H9 (cell line): ENCODE measurements around the gene ANKUB1. TPM values are rescaled to one million over a fixed set of nuclear protein-coding genes. Genes with fewer than 3 reads are reported as not detected.

ENCODE experiments used
- DNase-seq: peaks from one replicate; pipeline ENCODE4 v3.0.0-alpha.2; 2017
- H2AFZ ChIP-seq: one replicate; pipeline ENCODE4 v1.6.1; 2013; ENCODE audit warnings: mild to moderate bottlenecking, low read length, control low read depth, moderate library complexity
- H2AK5ac ChIP-seq: 2 replicates; pipeline ENCODE4 v1.6.1; 2013; ENCODE audit warnings: low read length, control low read depth, mixed read lengths; ENCODE audit not compliant: insufficient read length
- H2BK120ac ChIP-seq: one replicate; pipeline ENCODE4 v1.6.1; 2013; ENCODE audit warnings: low read depth, mild to moderate bottlenecking, low read length, control low read depth, inconsistent platforms; ENCODE audit not compliant: poor library complexity, severe bottlenecking
- H2BK12ac ChIP-seq: 2 replicates; pipeline ENCODE4 v1.6.1; 2013; ENCODE audit warnings: low read length, control low read depth, mixed read lengths, low read depth; ENCODE audit not compliant: insufficient read length
- H2BK15ac ChIP-seq: 2 replicates; pipeline ENCODE4 v1.6.1; 2013; ENCODE audit warnings: low read depth, low read length, control low read depth
- H2BK20ac ChIP-seq: one replicate; pipeline ENCODE4 v1.6.1; 2013; ENCODE audit warnings: low read depth, mild to moderate bottlenecking, low read length, control low read depth, inconsistent platforms; ENCODE audit not compliant: poor library complexity, severe bottlenecking
- H2BK5ac ChIP-seq: 2 replicates; pipeline ENCODE4 v1.6.1; 2013; ENCODE audit warnings: low read length, control low read depth, mixed read lengths; ENCODE audit not compliant: insufficient read length
- H3K14ac ChIP-seq: 2 replicates; pipeline ENCODE4 v1.6.1; 2013; ENCODE audit warnings: low read length, control low read depth; ENCODE audit not compliant: insufficient read depth
- H3K18ac ChIP-seq: 2 replicates; pipeline ENCODE4 v1.6.1; 2013; ENCODE audit warnings: low read depth, mild to moderate bottlenecking, mixed read lengths, low read length, control low read depth; ENCODE audit not compliant: insufficient read length
- H3K23ac ChIP-seq: 2 replicates; pipeline ENCODE4 v1.6.1; 2013; ENCODE audit warnings: low read length, control low read depth, mixed read lengths, low read depth; ENCODE audit not compliant: insufficient read length
- H3K23me2 ChIP-seq: 2 replicates; pipeline ENCODE4 v1.6.1; 2013; ENCODE audit warnings: low read depth, mild to moderate bottlenecking, mixed read lengths, low read length, control low read depth; ENCODE audit not compliant: insufficient read length, poor library complexity, severe bottlenecking
- H3K27ac ChIP-seq: 2 replicates; pipeline ENCODE4 v1.5.1; 2013; ENCODE audit warnings: low read length, control low read depth, mixed read lengths, low read depth; ENCODE audit not compliant: insufficient read length
- H3K27me3 ChIP-seq: 2 replicates; pipeline ENCODE4 v1.6.1; 2013; ENCODE audit warnings: low read length, control low read depth, inconsistent platforms; ENCODE audit not compliant: insufficient read depth
- H3K4ac ChIP-seq: 2 replicates; pipeline ENCODE4 v1.6.1; 2013; ENCODE audit warnings: low read depth, mild to moderate bottlenecking, control low read depth, inconsistent platforms, low read length, moderate library complexity
- H3K4me1 ChIP-seq: 2 replicates; pipeline ENCODE4 v1.6.1; 2013; ENCODE audit warnings: low read length, control low read depth, inconsistent platforms; ENCODE audit not compliant: insufficient read depth
- H3K4me2 ChIP-seq: 2 replicates; pipeline ENCODE4 v1.6.1; 2013; ENCODE audit warnings: low read length, control low read depth, mixed read lengths; ENCODE audit not compliant: insufficient read length, insufficient read depth
- H3K56ac ChIP-seq: 2 replicates; pipeline ENCODE4 v1.6.1; 2013; ENCODE audit warnings: low read depth, mild to moderate bottlenecking, mixed read lengths, low read length, control low read depth; ENCODE audit not compliant: insufficient read length
- H3K79me1 ChIP-seq: 2 replicates; pipeline ENCODE4 v1.6.1; 2013; ENCODE audit warnings: low read depth, mild to moderate bottlenecking, moderate library complexity, low read length, control low read depth, inconsistent platforms; ENCODE audit not compliant: insufficient read depth, poor library complexity, severe bottlenecking
- H3K79me2 ChIP-seq: 2 replicates; pipeline ENCODE4 v1.6.1; 2013; ENCODE audit warnings: low read length, control low read depth, inconsistent platforms; ENCODE audit not compliant: insufficient read depth
- H3K9ac ChIP-seq: 2 replicates; pipeline ENCODE4 v1.6.1; 2013; ENCODE audit warnings: low read length, control low read depth, mixed read lengths; ENCODE audit not compliant: insufficient read length; ENCODE audit errors: extremely low read depth
- H3K9me3 ChIP-seq: one replicate; pipeline ENCODE4 v1.6.1; 2013; ENCODE audit warnings: low read depth, low read length, inconsistent platforms; ENCODE audit not compliant: control insufficient read depth
- H3T11ph ChIP-seq: one replicate; pipeline ENCODE4 v1.6.1; 2013; ENCODE audit warnings: mild to moderate bottlenecking, low read length, control low read depth, inconsistent platforms
- H4K20me1 ChIP-seq: one replicate; pipeline ENCODE4 v1.6.1; 2013; ENCODE audit not compliant: control insufficient read depth, insufficient read length, insufficient read depth
- H4K5ac ChIP-seq: 2 replicates; pipeline ENCODE4 v1.6.1; 2013; ENCODE audit warnings: low read depth, mild to moderate bottlenecking, mixed read lengths, low read length, control low read depth; ENCODE audit not compliant: insufficient read length
- H4K8ac ChIP-seq: replicated peaks from 2 replicates; pipeline ENCODE4 v1.6.1; 2013; ENCODE audit warnings: low read length, control low read depth, mixed read lengths, low read depth; ENCODE audit not compliant: insufficient read length
- H4K91ac ChIP-seq: 2 replicates; pipeline ENCODE4 v1.6.1; 2013; ENCODE audit warnings: low read depth, mild to moderate bottlenecking, moderate library complexity, mixed read lengths, low read length, control low read depth; ENCODE audit not compliant: insufficient read length
- H3K27ac Mint-ChIP-seq, 3 experiments: 2 replicates in 2 of 3; 3 replicates in 1 of 3; pipeline ENCODE4 v1.8.0; 2020 to 2021; ENCODE audit warnings: mixed read lengths in 3 of 3, mild to moderate bottlenecking in 1 of 3, moderate library complexity in 1 of 3
- H3K27me3 Mint-ChIP-seq: 2 replicates; pipeline ENCODE4 v1.8.0; 2021; ENCODE audit warnings: low read depth, mild to moderate bottlenecking, moderate library complexity, mixed read lengths
- H3K36me3 Mint-ChIP-seq, 3 experiments: 2 replicates in 2 of 3; 3 replicates in 1 of 3; pipeline ENCODE4 v1.8.0; 2020 to 2021; ENCODE audit warnings: low read depth in 3 of 3, mixed read lengths in 3 of 3; ENCODE audit not compliant: insufficient read depth in 1 of 3
- H3K4me1 Mint-ChIP-seq, 2 experiments: 2 replicates each; pipeline ENCODE4 v1.8.0; 2020; ENCODE audit warnings: mixed read lengths in 2 of 2
- H3K4me3 Mint-ChIP-seq, 2 experiments: 2 replicates in 1 of 2; 3 replicates in 1 of 2; pipeline ENCODE4 v1.8.0; 2020 to 2021; ENCODE audit warnings: mild to moderate bottlenecking in 2 of 2, mixed read lengths in 2 of 2, moderate library complexity in 1 of 2
- H3K9me3 Mint-ChIP-seq, 2 experiments: 2 replicates in 1 of 2; 3 replicates in 1 of 2; pipeline ENCODE4 v1.8.0; 2020; ENCODE audit warnings: mild to moderate bottlenecking in 2 of 2, mixed read lengths in 2 of 2, moderate library complexity in 1 of 2
- WGBS: extraction: QIAGEN DNeasy Blood & Tissue Kit; methylation state at CpG from one replicate; pipeline ENCODE4 v1.1.7; 2013; ENCODE audit warnings: missing lambda C conversion rate, low lambda C conversion rate, mixed read lengths; ENCODE audit not compliant: insufficient read length; ENCODE audit errors: extremely low coverage; 5-methylcytosine and 5-hydroxymethylcytosine counted together
- total RNA-seq: library from RNA; stranded (reverse); gene quantifications from 2 replicates; pipeline ENCODE4 v1.2.1, GENCODE V29; 2021
- TF ChIP-seq, protein P1 (sequence below): fragments of 200-600 bp; sonication (generic); conservative IDR thresholded peaks from 3 replicates; pipeline ENCODE4 v1.8.0; 2021; ENCODE audit warnings: antibody characterized with exemption, mild to moderate bottlenecking

Gene ANKUB1
- total RNA-seq, 1 experiment from 2014 or later = not detected

DNA sequence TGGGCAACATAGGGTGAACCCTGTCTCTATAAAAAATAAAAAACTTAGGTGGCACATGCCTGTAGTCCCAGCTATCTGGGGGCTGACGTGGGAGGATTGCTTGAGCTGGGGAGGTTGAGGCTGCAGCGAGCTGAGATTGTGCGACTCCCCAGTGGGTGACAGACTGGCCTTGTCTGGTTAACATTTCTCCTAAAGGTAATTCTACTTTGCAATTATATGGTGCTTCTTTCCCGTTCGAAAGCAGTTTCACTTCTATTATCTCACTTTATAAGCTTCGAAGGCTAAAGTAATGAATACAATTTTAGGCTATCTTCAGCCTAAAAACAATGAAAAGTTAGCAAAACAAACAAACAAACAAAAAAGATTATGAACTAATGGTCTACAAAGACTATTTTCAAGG is 75.4 kb downstream of the ANKUB1 start:
- H4K8ac ChIP-seq = no peak overlapping the region
- H3K9ac ChIP-seq = no peak overlapping the region
- TF ChIP-seq, protein P1, sequence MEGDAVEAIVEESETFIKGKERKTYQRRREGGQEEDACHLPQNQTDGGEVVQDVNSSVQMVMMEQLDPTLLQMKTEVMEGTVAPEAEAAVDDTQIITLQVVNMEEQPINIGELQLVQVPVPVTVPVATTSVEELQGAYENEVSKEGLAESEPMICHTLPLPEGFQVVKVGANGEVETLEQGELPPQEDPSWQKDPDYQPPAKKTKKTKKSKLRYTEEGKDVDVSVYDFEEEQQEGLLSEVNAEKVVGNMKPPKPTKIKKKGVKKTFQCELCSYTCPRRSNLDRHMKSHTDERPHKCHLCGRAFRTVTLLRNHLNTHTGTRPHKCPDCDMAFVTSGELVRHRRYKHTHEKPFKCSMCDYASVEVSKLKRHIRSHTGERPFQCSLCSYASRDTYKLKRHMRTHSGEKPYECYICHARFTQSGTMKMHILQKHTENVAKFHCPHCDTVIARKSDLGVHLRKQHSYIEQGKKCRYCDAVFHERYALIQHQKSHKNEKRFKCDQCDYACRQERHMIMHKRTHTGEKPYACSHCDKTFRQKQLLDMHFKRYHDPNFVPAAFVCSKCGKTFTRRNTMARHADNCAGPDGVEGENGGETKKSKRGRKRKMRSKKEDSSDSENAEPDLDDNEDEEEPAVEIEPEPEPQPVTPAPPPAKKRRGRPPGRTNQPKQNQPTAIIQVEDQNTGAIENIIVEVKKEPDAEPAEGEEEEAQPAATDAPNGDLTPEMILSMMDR = no peak
- H2BK5ac ChIP-seq = no peak overlapping the region
- no peak overlapping the region for H4K91ac ChIP-seq
- Mint-ChIP-seq H3K27me3 (no peaks in the 10 kb centered on the region), H3K36me3 (peaks cover 3 to 17% (median 13%) of the 10 kb centered on the region in 3 experiments; a peak in 5 of 7 replicates), H3K4me3 (no peak overlapping the region), H3K4me1 (peaks cover 4% of the 10 kb centered on the region in 2 experiments), H3K27ac (no peak overlapping the region), H3K9me3 (peaks cover 19 to 28% of the 10 kb centered on the region in 2 experiments)
- H2BK120ac ChIP-seq = no peak overlapping the region
- H3K14ac ChIP-seq = no peak overlapping the region
- no peak overlapping the region for H3K4ac ChIP-seq
- H4K5ac ChIP-seq = no peak overlapping the region
- H3K9me3 ChIP-seq = no peaks in the 10 kb centered on the region
- H3K18ac ChIP-seq = no peak overlapping the region
- no peak overlapping the region for H2BK12ac ChIP-seq
- H3K27me3 ChIP-seq = no peaks in the 10 kb centered on the region
- no peak overlapping the region for H3K23ac ChIP-seq
- H4K20me1 ChIP-seq = no peaks in the 10 kb centered on the region
- no CpG with 5 or more reads among the region's 6 CpGs for WGBS
- H3K27ac ChIP-seq = no peak overlapping the region
- no peak overlapping the region for H3K56ac ChIP-seq
- H3K23me2 ChIP-seq = no peaks in the 10 kb centered on the region
- no peaks in the 10 kb centered on the region for H3K4me1 ChIP-seq
- no peaks in the 10 kb centered on the region for H3K79me2 ChIP-seq
- H2BK20ac ChIP-seq = no peak overlapping the region
- H2AFZ ChIP-seq = no peak overlapping the region
- no peak overlapping the region for H2AK5ac ChIP-seq
- no peak overlapping the region for H2BK15ac ChIP-seq
- H3K79me1 ChIP-seq = no peaks in the 10 kb centered on the region
- no peak overlapping the region for H3T11ph ChIP-seq
- DNase-seq = no peak
- H3K4me2 ChIP-seq = no peak overlapping the region
